HEK293 (cell line): ENCODE results near the gene TPRG1.

Experiments used
- CTCF ChIA-PET: fragments of 350-600 bp; formaldehyde crosslinking; extraction: SDS; loops from one replicate; lab custom pipeline; 2021; ENCODE audit warnings: antibody characterized with exemption; lab: Yijun Ruan, JAX
- POLR2A ChIA-PET: fragments of 300-600 bp; formaldehyde crosslinking; extraction: SDS; loops from one replicate; lab custom pipeline; 2020; ENCODE audit warnings: antibody characterized with exemption, inconsistent platforms; lab: Yijun Ruan, JAX
- H3K27ac ChIP-seq: fragments of 200-500 bp; sonication (Bioruptor generic); 2 replicates; pipeline ENCODE4 v1.5.1; 2014; ENCODE audit warnings: low read depth, low read length, control low read depth, inconsistent platforms; ENCODE audit errors: extremely low read depth
- H3K36me3 ChIP-seq, 2 experiments: fragments of 200-500 bp in 1 of 2; sonication (Bioruptor generic) in 1 of 2; 1 replicate in 1 of 2; 2 replicates in 1 of 2; pipeline ENCODE4 v1.5.1; 2014 to 2017; ENCODE audit warnings: inconsistent platforms in 2 of 2, low read length in 2 of 2; ENCODE audit not compliant: control insufficient read depth in 2 of 2, insufficient read depth in 1 of 2
- H3K4me1 ChIP-seq: fragments of 200-500 bp; sonication (Bioruptor generic); 2 replicates; pipeline ENCODE4 v1.5.1; 2014; ENCODE audit warnings: mild to moderate bottlenecking, low read length, inconsistent platforms; ENCODE audit not compliant: control insufficient read depth, insufficient read depth
- H3K4me3 ChIP-seq: 2 replicates; pipeline ENCODE4 v1.5.1; 2011; ENCODE audit warnings: low read depth, mild to moderate bottlenecking, control low read depth, low read length, moderate library complexity
- H3K9me3 ChIP-seq: fragments of 200-500 bp; sonication (Bioruptor generic); 2 replicates; pipeline ENCODE4 v1.5.1; 2014; ENCODE audit warnings: low read depth, low read length, inconsistent platforms; ENCODE audit not compliant: control insufficient read depth, insufficient read depth
- ZBTB11 ChIP-seq: fragments of 450-650 bp; formaldehyde crosslinking; conservative IDR thresholded peaks from 2 replicates; pipeline ENCODE4 v1.5.1; 2016; ENCODE audit warnings: low read depth, missing biosample characterization, missing genetic modification characterization
- ZFHX2 ChIP-seq: fragments of 450-650 bp; formaldehyde crosslinking; conservative IDR thresholded peaks from 2 replicates; pipeline ENCODE4 v1.5.1; 2016; ENCODE audit warnings: missing biosample characterization, missing genetic modification characterization
- ZNF16 ChIP-seq: fragments of 450-650 bp; formaldehyde crosslinking; IDR thresholded peaks from 2 replicates; pipeline ENCODE4 v1.5.1; 2016; ENCODE audit warnings: low read depth, missing biosample characterization, missing genetic modification characterization
- ZNF211 ChIP-seq: fragments of 450-650 bp; formaldehyde crosslinking; IDR thresholded peaks from 2 replicates; pipeline ENCODE4 v1.5.1; 2016; ENCODE audit warnings: low read depth, missing biosample characterization, missing genetic modification characterization
- ZNF513 ChIP-seq: fragments of 450-650 bp; IDR thresholded peaks from 2 replicates; pipeline ENCODE4 v1.5.1; 2018; ENCODE audit warnings: missing biosample characterization, missing genetic modification characterization
- ZNF514 ChIP-seq: fragments of 450-650 bp; formaldehyde crosslinking; IDR thresholded peaks from 2 replicates; pipeline ENCODE4 v1.5.1; 2016; ENCODE audit warnings: missing biosample characterization, missing genetic modification characterization
- ZNF580 ChIP-seq: fragments of 450-650 bp; formaldehyde crosslinking; IDR thresholded peaks from 2 replicates; pipeline ENCODE4 v1.5.1; 2016; ENCODE audit warnings: missing biosample characterization, missing genetic modification characterization
- ZNF645 ChIP-seq: fragments of 450-650 bp; formaldehyde crosslinking; IDR thresholded peaks from 2 replicates; pipeline ENCODE4; 2016; ENCODE audit warnings: missing biosample characterization, missing genetic modification characterization
- ZNF658 ChIP-seq: fragments of 450-650 bp; formaldehyde crosslinking; IDR thresholded peaks from 2 replicates; pipeline ENCODE4; 2016; ENCODE audit warnings: missing biosample characterization, missing genetic modification characterization
- ZNF677 ChIP-seq: fragments of 450-650 bp; IDR thresholded peaks from 2 replicates; pipeline ENCODE4 v1.5.0; 2018; ENCODE audit warnings: missing biosample characterization, mild to moderate bottlenecking, missing genetic modification characterization, moderate library complexity
- ZNF692 ChIP-seq: fragments of 450-650 bp; formaldehyde crosslinking; IDR thresholded peaks from 2 replicates; pipeline ENCODE4 v1.5.1; 2016; ENCODE audit warnings: missing biosample characterization, missing genetic modification characterization
- ZSCAN4 ChIP-seq: fragments of 450-650 bp; formaldehyde crosslinking; IDR thresholded peaks from 2 replicates; pipeline ENCODE4 v1.5.1; 2017; ENCODE audit warnings: missing biosample characterization, missing genetic modification characterization
- TF ChIP-seq, protein P1 (sequence below): fragments of 450-650 bp; formaldehyde crosslinking; IDR thresholded peaks from 2 replicates; pipeline ENCODE4 v1.5.1; 2016; ENCODE audit warnings: missing biosample characterization, missing genetic modification characterization, borderline replicate concordance
- TF ChIP-seq, protein P2 (sequence below): fragments of 450-650 bp; formaldehyde crosslinking; optimal IDR thresholded peaks from 2 replicates; pipeline ENCODE3; 2016; ENCODE audit warnings: missing biosample characterization, mild to moderate bottlenecking, missing genetic modification characterization
- TF ChIP-seq, protein P3 (sequence below): fragments of 450-650 bp; formaldehyde crosslinking; IDR thresholded peaks from 2 replicates; pipeline ENCODE4 v1.5.1; 2017; ENCODE audit warnings: missing biosample characterization, missing genetic modification characterization

Gene TPRG1

DNA sequence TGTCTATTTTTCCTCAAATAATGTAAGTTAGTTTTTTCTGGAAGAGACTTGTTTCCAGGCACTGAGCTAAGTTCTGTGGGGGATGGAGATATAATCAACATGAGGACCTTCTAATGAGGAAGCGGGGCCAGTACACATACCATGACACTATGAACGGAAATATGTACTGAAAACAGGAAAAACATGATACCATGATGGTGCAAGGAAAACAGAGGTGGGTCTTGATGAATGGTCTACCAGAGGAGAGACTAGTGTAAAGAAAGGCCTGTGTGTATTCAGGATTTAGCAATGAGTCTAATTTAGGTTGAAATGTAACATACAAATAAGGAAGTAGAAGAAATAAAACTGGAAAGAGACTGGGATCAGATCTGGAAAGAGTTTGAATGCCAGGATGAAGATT, 38.9 kb upstream of the TPRG1 start (continued):
- TF ChIP-seq, protein P1, sequence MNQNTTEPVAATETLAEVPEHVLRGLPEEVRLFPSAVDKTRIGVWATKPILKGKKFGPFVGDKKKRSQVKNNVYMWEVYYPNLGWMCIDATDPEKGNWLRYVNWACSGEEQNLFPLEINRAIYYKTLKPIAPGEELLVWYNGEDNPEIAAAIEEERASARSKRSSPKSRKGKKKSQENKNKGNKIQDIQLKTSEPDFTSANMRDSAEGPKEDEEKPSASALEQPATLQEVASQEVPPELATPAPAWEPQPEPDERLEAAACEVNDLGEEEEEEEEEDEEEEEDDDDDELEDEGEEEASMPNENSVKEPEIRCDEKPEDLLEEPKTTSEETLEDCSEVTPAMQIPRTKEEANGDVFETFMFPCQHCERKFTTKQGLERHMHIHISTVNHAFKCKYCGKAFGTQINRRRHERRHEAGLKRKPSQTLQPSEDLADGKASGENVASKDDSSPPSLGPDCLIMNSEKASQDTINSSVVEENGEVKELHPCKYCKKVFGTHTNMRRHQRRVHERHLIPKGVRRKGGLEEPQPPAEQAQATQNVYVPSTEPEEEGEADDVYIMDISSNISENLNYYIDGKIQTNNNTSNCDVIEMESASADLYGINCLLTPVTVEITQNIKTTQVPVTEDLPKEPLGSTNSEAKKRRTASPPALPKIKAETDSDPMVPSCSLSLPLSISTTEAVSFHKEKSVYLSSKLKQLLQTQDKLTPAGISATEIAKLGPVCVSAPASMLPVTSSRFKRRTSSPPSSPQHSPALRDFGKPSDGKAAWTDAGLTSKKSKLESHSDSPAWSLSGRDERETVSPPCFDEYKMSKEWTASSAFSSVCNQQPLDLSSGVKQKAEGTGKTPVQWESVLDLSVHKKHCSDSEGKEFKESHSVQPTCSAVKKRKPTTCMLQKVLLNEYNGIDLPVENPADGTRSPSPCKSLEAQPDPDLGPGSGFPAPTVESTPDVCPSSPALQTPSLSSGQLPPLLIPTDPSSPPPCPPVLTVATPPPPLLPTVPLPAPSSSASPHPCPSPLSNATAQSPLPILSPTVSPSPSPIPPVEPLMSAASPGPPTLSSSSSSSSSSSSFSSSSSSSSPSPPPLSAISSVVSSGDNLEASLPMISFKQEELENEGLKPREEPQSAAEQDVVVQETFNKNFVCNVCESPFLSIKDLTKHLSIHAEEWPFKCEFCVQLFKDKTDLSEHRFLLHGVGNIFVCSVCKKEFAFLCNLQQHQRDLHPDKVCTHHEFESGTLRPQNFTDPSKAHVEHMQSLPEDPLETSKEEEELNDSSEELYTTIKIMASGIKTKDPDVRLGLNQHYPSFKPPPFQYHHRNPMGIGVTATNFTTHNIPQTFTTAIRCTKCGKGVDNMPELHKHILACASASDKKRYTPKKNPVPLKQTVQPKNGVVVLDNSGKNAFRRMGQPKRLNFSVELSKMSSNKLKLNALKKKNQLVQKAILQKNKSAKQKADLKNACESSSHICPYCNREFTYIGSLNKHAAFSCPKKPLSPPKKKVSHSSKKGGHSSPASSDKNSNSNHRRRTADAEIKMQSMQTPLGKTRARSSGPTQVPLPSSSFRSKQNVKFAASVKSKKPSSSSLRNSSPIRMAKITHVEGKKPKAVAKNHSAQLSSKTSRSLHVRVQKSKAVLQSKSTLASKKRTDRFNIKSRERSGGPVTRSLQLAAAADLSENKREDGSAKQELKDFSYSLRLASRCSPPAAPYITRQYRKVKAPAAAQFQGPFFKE (tag by site-specific recombination), result no peak
- TF ChIP-seq ZNF211 (tag by site-specific recombination) (no peak), ZNF514 (tag by site-specific recombination) (no peak)
- TF ChIP-seq, all 188 proteins: peak for 0

- no peak overlapping the region for H3K27ac ChIP-seq
- POLR2A ChIA-PET, result no interaction called here
- no peaks in the 10 kb centered on the region for H3K9me3 ChIP-seq
- H3K4me1 ChIP-seq, result no peaks in the 10 kb centered on the region
- H3K36me3 ChIP-seq, result no peaks in the 10 kb centered on the region
- no peak overlapping the region for H3K4me3 ChIP-seq
- CTCF ChIA-PET, result no interaction called here
- TF ChIP-seq ZSCAN4 (tag by site-specific recombination), result no peak
- TF ChIP-seq ZNF692 (tag by site-specific recombination), result no peak
- no peak for TF ChIP-seq ZNF513 (tag by site-specific recombination)
- no peak for TF ChIP-seq ZNF645
- TF ChIP-seq ZNF677 (tag by site-specific recombination), result no peak
- TF ChIP-seq ZNF16 (tag by site-specific recombination), result no peak
- TF ChIP-seq ZNF580, result no peak
- TF ChIP-seq, protein P2, sequence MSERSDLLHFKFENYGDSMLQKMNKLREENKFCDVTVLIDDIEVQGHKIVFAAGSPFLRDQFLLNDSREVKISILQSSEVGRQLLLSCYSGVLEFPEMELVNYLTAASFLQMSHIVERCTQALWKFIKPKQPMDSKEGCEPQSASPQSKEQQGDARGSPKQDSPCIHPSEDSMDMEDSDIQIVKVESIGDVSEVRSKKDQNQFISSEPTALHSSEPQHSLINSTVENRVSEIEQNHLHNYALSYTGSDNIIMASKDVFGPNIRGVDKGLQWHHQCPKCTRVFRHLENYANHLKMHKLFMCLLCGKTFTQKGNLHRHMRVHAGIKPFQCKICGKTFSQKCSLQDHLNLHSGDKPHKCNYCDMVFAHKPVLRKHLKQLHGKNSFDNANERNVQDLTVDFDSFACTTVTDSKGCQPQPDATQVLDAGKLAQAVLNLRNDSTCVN (tag by site-specific recombination), result no peak
- no peak for TF ChIP-seq ZBTB11 (tag by site-specific recombination)
- no peak for TF ChIP-seq ZFHX2
- TF ChIP-seq, protein P3, sequence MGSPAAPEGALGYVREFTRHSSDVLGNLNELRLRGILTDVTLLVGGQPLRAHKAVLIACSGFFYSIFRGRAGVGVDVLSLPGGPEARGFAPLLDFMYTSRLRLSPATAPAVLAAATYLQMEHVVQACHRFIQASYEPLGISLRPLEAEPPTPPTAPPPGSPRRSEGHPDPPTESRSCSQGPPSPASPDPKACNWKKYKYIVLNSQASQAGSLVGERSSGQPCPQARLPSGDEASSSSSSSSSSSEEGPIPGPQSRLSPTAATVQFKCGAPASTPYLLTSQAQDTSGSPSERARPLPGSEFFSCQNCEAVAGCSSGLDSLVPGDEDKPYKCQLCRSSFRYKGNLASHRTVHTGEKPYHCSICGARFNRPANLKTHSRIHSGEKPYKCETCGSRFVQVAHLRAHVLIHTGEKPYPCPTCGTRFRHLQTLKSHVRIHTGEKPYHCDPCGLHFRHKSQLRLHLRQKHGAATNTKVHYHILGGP (tag by site-specific recombination), result no peak
- TF ChIP-seq ZNF658 (tag by site-specific recombination), result no peak
Measured at GRCh38 chr3:189133768-189134167, 38.0 kb upstream of the TPRG1 start.
